ENCODE data around the gene ROR1.

Gene ROR1

DNA sequence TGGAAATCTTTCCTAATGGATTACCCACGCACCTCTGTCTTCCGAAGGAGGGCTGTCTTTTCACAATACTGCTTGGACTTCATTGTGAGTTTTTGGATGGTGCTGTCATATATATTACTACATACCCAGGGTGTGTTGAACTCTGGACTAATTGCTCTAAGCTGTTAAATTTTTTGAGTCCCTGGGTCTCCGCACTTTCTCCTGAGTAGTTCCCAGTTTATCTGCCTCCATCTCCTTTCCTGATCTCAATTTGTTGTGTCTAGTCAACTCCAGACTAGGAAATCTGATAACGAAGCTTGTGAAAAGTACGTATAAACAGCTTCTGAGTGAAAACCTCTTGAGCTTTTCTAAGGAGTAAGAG is 211.1 kb downstream of the ROR1 start:
- ATAC-seq (replicated peaks), result no peak
- H3K36me3 Mint-ChIP-seq, result no peaks in the 10 kb centered on the region
- H3K9me3 Mint-ChIP-seq, result no peaks in the 10 kb centered on the region
- no peak overlapping the region for H3K27ac Mint-ChIP-seq
- DNase-seq, result no peak
- no peak overlapping the region for H3K4me3 Mint-ChIP-seq
- peaks cover 0 to 2% of the 10 kb centered on the region in 2 donors for H3K4me1 Mint-ChIP-seq
- peaks cover 0 to 4% of the 10 kb centered on the region in 2 donors for H3K27me3 Mint-ChIP-seq

DNA sequence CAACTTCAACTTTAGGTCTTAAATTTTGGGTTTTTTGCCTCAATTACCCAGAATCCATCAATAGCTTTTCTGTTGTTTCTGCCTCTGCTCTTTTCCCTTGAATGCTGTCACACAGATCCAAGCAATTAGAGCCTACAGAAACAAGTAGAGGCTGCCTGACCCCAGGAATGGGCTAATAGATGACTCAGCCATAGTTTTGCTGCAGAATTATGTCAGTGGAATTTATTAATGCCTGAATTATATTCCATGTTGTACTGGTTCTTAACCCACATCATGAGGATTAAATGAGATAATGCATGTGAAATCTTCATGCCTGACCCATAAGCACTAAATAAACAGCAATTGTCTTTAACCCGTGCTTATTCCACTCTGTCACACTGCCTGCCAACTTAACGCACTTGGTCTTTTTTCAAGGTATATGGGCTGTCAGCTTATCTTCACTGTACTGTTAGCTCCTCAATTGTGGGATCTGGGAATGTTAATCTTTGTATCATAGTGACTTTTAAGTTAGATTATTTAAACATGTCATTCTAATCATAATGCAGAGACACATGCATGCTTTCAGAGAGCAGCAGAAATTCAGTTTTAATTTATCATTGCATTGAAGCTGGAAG is 213.3 kb downstream of the ROR1 start:
- Mint-ChIP-seq H3K9me3 (no peaks in the 10 kb centered on the region), H3K4me3 (no peak overlapping the region), H3K4me1 (peaks cover 0 to 2% of the 10 kb centered on the region in 2 donors), H3K36me3 (no peaks in the 10 kb centered on the region), H3K27me3 (peaks cover 0 to 5% of the 10 kb centered on the region in 2 donors), H3K27ac (no peak overlapping the region)
- DNase-seq, result no peak
- ATAC-seq (replicated peaks), result no peak

- no peak for ATAC-seq (replicated peaks)
- H3K4me3 Mint-ChIP-seq, result no peak overlapping the region
- peaks cover 0 to 2% of the 10 kb centered on the region in 2 donors for H3K4me1 Mint-ChIP-seq
- DNase-seq, result no peak
- H3K27ac Mint-ChIP-seq, result no peak overlapping the region
- peaks cover under 1 to 5% of the 10 kb centered on the region in 2 donors for H3K27me3 Mint-ChIP-seq
- H3K9me3 Mint-ChIP-seq, result no peaks in the 10 kb centered on the region
- no peaks in the 10 kb centered on the region for H3K36me3 Mint-ChIP-seq
Measured at GRCh38 chr1:63987628-63988024, 213.8 kb downstream of the ROR1 start.

DNA sequence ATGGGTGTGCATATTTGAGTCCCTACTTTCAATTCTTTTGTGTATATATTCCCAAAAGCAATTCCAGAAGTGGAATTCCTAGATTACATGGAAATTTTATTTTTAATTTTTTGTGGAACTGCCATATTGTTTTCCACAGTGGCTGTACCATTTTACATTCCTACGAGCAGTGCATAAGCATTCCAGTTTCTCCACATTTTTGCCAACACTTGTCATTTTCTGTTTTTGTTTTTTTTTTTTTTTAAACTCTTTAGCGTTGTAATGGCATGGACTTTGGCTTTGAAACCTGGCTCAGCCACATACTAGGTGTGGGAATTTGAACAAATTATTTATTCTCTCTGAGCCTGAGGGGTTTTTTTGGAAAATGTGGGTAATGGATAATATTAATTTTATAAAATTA is 215.1 kb downstream of the ROR1 start:
- Mint-ChIP-seq H3K9me3 (no peaks in the 10 kb centered on the region), H3K4me3 (no peak overlapping the region), H3K27me3 (peaks cover 4 to 5% of the 10 kb centered on the region in 2 donors), H3K4me1 (peaks cover 0 to 3% of the 10 kb centered on the region in 2 donors), H3K36me3 (no peaks in the 10 kb centered on the region), H3K27ac (no peak overlapping the region)
- DNase-seq, result no peak
- no peak for ATAC-seq (replicated peaks)

GRCh38 chr1:63991685-63992084 is 217.9 kb downstream of the ROR1 start:
- peaks cover 4 to 5% of the 10 kb centered on the region in 2 donors for H3K27me3 Mint-ChIP-seq

GRCh38 chr1:64000021-64000420 is 226.2 kb downstream of the ROR1 start:
- Mint-ChIP-seq H3K27me3 (no peaks in the 10 kb centered on the region), H3K4me1 (peaks cover 4 to 5% of the 10 kb centered on the region in 2 donors), H3K27ac (no peak overlapping the region), H3K9me3 (peaks cover 0 to 3% of the 10 kb centered on the region in 2 donors), H3K36me3 (no peaks in the 10 kb centered on the region), H3K4me3 (no peak overlapping the region)
- no peak for DNase-seq
- no peak for ATAC-seq (replicated peaks)

More at GRCh38 chr1:63991685-63992084, 217.9 kb downstream of the ROR1 start:
- H3K9me3 Mint-ChIP-seq, result no peaks in the 10 kb centered on the region
- no peaks in the 10 kb centered on the region for H3K36me3 Mint-ChIP-seq
- no peak overlapping the region for H3K4me3 Mint-ChIP-seq
- no peak overlapping the region for H3K27ac Mint-ChIP-seq
- no peak for DNase-seq
- ATAC-seq (replicated peaks), result peak in 1 of 2 donors; percentile 52
- H3K4me1 Mint-ChIP-seq, result peaks cover 0 to 3% of the 10 kb centered on the region in 2 donors

DNA sequence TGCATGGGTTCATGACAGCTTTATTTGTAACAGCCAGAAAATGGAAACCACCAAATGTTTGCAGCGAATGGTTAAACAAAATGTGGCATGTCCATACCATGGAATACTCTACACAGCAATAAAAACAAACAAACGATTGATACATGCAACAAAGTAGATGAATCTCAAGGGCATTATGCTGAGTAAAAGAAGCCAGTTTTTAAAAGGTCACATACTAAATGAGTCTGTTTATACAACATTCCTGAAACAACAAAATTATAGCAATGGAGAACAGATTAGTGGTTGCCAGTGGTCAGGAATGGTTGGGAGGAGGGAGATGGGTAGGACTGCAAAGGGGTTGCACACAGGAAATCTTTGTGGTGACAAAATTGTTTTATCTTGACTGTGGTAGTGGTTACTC is 227.2 kb downstream of the ROR1 start:
- H3K4me1 Mint-ChIP-seq, result peaks cover 5% of the 10 kb centered on the region in 2 donors
- no peaks in the 10 kb centered on the region for H3K27me3 Mint-ChIP-seq
- H3K9me3 Mint-ChIP-seq, result peaks cover 0 to 3% of the 10 kb centered on the region in 2 donors
- ATAC-seq (replicated peaks) (no peak), DNase-seq (no peak)
- H3K27ac Mint-ChIP-seq, result no peak overlapping the region
- no peak overlapping the region for H3K4me3 Mint-ChIP-seq
- no peaks in the 10 kb centered on the region for H3K36me3 Mint-ChIP-seq

DNA sequence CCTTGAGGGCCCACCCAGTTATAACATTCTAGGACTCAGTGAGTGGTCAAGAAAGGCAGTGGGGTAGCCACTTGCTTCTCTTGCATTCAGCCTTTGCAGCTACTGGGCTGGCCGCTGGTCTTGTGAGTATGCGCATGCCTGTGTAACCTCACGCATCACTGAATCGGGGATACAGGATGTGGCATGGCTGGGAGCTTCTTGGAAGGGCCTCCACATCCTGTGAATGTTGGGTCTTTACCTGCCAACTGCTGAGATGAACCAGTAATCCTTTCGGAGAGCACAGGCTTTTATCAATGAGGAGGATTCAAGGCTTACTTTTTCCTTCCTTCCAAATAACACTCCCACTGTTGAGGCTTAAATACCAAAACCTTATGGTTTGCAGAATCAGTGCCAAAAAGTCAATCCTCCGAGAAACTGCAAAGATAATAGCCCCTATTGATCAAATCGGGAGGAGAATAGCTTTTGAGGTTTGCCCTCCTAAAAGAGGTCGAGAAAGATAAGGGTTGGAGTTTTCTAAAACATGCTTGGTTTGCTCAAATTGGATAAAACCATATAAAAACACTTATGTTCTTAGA is 230.7 kb downstream of the ROR1 start:
- Mint-ChIP-seq H3K4me3 (no peak overlapping the region), H3K36me3 (no peaks in the 10 kb centered on the region), H3K27ac (no peak overlapping the region), H3K9me3 (peaks cover 0 to 1% of the 10 kb centered on the region in 2 donors), H3K27me3 (no peaks in the 10 kb centered on the region), H3K4me1 (peaks cover 8 to 11% of the 10 kb centered on the region in 2 donors)
- ATAC-seq (replicated peaks) (no peak), DNase-seq (no peak)

- H3K4me1 Mint-ChIP-seq, result peaks cover 6 to 11% of the 10 kb centered on the region in 2 donors
- no peak overlapping the region for H3K4me3 Mint-ChIP-seq
- no peaks in the 10 kb centered on the region for H3K27me3 Mint-ChIP-seq
- DNase-seq, result no peak
- peaks cover 3% of the 10 kb centered on the region in 2 donors for H3K9me3 Mint-ChIP-seq
- no peak overlapping the region for H3K27ac Mint-ChIP-seq
- ATAC-seq (replicated peaks), result no peak
- H3K36me3 Mint-ChIP-seq, result no peaks in the 10 kb centered on the region
Measured at GRCh38 chr1:64005801-64006200, 232.0 kb downstream of the ROR1 start.

DNA sequence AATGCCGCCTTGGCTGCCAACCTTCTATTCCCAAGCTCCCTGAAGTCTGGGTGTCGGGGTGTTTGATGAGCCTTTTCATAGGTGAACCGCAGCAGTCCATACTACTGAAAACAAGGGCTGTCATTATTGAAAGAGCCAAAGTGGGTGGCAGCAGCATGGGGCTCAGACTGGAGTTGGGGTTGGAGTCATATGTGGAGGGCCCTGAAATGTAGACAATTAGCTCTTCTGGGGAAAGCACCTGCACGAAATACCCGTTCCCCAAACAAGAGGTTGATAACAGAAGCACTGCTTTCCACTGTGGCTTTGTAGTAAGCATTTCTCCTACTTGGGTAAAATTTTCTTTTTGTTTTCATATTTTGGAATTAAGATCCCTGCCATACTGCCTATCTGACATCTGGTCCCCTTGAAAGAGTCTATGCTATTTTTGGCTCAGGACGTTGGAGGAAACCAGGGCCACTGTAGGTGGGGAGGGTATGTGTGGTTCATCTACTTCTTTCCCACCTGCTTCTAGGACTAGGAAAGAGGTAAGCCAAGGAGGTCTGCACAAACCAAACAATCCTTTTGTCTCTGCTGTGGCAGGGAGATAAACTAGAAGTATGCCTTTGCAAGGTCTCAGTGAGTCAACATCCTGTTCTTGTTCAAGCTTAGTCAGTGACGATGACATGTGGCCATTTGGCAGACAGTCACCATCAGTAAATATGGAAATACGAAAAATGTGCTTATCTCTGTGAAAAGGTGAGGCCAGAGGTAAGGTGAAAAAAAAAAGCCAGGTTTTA is 232.6 kb downstream of the ROR1 start:
- peak overlapping the region; percentile 82 for H3K27ac Mint-ChIP-seq
- H3K36me3 Mint-ChIP-seq, result no peaks in the 10 kb centered on the region
- peaks cover 3% of the 10 kb centered on the region in 2 donors for H3K9me3 Mint-ChIP-seq
- DNase-seq (no peak), ATAC-seq (replicated peaks) (peak; percentile 66 to 70)
- H3K4me1 Mint-ChIP-seq, result peaks cover 6 to 11% of the 10 kb centered on the region in 2 donors
- H3K4me3 Mint-ChIP-seq, result no peak overlapping the region
- no peaks in the 10 kb centered on the region for H3K27me3 Mint-ChIP-seq

DNA sequence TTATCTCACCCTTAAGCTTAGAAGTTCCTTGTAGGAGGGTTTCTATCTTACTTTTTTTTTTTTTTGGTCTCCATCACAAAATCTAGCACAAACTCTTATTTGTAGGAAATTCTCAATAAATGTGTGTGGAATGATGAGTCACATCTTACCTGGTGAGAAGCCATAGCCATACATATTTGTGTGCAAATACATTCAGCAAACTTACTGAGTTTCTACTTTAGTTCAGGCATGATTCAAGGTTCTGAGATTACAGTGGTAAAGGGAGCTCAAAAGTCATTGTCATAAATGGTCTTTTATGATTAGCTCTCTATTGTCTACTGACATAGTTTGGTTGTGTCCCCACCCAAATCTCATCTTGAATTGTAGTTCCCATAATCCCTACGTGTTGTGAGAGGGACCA is 236.5 kb downstream of the ROR1 start:
- no peaks in the 10 kb centered on the region for H3K36me3 Mint-ChIP-seq
- no peak overlapping the region for H3K27ac Mint-ChIP-seq
- DNase-seq (no peak), ATAC-seq (replicated peaks) (no peak)
- H3K4me1 Mint-ChIP-seq, result peaks cover 6 to 11% of the 10 kb centered on the region in 2 donors
- H3K9me3 Mint-ChIP-seq, result peaks cover 2 to 3% of the 10 kb centered on the region in 2 donors
- no peaks in the 10 kb centered on the region for H3K27me3 Mint-ChIP-seq
- no peak overlapping the region for H3K4me3 Mint-ChIP-seq

DNA sequence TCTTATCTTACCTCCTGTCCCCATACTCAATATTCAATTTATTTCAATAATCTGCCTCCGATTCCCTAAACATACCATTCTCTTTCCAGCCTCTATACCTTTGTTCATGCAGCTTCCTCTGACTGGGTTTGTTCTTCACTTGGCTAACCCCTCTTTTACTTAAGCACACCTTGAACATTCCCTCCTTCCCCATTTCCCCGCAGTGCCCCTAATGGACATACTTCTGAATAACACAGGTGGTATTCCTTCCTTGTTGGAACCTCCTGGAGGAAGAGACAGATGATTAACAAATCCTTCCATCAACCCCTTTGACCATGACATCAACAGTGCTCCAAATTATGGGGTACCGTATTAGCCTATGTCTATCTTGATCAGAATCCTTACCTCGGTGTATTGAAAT is 239.6 kb downstream of the ROR1 start:
- no peaks in the 10 kb centered on the region for H3K4me1 Mint-ChIP-seq
- H3K27ac Mint-ChIP-seq, result no peak overlapping the region
- peaks cover 2 to 3% of the 10 kb centered on the region in 2 donors for H3K9me3 Mint-ChIP-seq
- no peaks in the 10 kb centered on the region for H3K27me3 Mint-ChIP-seq
- ATAC-seq (replicated peaks) (no peak), DNase-seq (no peak)
- no peaks in the 10 kb centered on the region for H3K36me3 Mint-ChIP-seq
- H3K4me3 Mint-ChIP-seq, result no peak overlapping the region

DNA sequence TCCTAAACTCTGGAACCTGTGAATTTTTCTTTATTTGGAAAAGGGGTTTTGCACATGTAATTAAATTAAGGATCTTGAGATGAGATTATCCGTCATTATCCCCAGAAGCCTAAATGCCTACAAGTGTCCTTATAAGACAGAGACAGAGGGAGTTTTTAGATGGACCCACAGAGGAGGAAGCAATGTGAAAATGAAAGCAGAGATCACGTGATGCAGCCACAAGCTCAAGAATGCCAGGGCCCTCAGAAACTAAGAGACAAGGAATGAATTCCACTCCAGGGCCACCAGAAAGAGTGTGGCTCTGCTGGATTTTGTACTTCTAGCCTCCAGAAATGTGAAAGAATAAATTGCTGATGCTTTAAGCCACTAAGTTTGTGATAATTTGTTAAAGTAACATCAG is 246.0 kb downstream of the ROR1 start:
- peak overlapping the region; percentile 5 to 18 for H3K4me3 Mint-ChIP-seq
- H3K9me3 Mint-ChIP-seq, result peaks cover 0 to 3% of the 10 kb centered on the region in 2 donors
- peak overlapping the region; percentile 31 for H3K27ac Mint-ChIP-seq
- DNase-seq (peak; percentile 11), ATAC-seq (replicated peaks) (peak; percentile 58 to 78)
- H3K4me1 Mint-ChIP-seq, result peaks cover 4 to 7% of the 10 kb centered on the region in 2 donors
- no peaks in the 10 kb centered on the region for H3K36me3 Mint-ChIP-seq
- no peaks in the 10 kb centered on the region for H3K27me3 Mint-ChIP-seq

DNA sequence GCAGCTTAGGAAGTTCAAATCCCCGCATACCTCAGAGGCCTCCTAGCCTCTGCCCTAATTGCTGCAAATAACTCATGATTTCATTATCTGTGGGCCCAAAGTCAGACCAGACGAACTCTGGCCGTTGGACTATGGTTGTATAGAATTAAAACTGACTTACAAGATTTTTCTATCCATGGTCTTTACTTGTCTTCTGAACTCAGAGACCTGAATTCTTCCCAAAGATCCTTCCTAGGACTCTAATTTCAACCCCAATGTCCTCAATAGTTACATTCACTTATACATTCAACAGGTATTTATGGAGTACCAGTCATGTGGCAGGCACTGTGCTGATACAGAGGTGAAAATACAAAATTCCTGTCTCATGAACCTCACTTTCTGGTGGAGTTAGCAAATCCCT is 247.2 kb downstream of the ROR1 start:
- no peak for DNase-seq
- no peak overlapping the region for H3K27ac Mint-ChIP-seq
- ATAC-seq (replicated peaks), result no peak
- H3K9me3 Mint-ChIP-seq, result peaks cover 0 to 3% of the 10 kb centered on the region in 2 donors
- H3K36me3 Mint-ChIP-seq, result no peaks in the 10 kb centered on the region
- peaks cover 4 to 7% of the 10 kb centered on the region in 2 donors for H3K4me1 Mint-ChIP-seq
- no peak overlapping the region for H3K4me3 Mint-ChIP-seq
- no peaks in the 10 kb centered on the region for H3K27me3 Mint-ChIP-seq

GRCh38 chr1:64025051-64025450 is 251.2 kb downstream of the ROR1 start:
- Mint-ChIP-seq H3K27ac (no peak overlapping the region), H3K4me3 (no peak overlapping the region), H3K4me1 (peaks cover 0 to under 1% of the 10 kb centered on the region in 2 donors), H3K36me3 (peaks cover 0 to 2% of the 10 kb centered on the region in 2 donors), H3K27me3 (no peaks in the 10 kb centered on the region), H3K9me3 (peaks cover 4 to 6% of the 10 kb centered on the region in 2 donors)
- DNase-seq (no peak), ATAC-seq (replicated peaks) (no peak)
